RWPE2 (cell line): ENCODE data around the gene IFNA10.
"Not testable (repeated sequence)": the region's sequence is repeated elsewhere in the genome, so short reads cannot be mapped to it uniquely, and the experiment has no call there.

Experiments used
- ATAC-seq: fragments of 200-7000 bp; cut with Tn5 transposase; 3 replicates; pipeline ENCODE4 v1.9.1; 2021; ENCODE audit warnings: low read depth
- DNase-seq: peaks from one replicate; pipeline ENCODE4 v3.0.0-alpha.2; 2020; ENCODE audit warnings: low spot score
- H3K27ac ChIP-seq: fragments of 450-650 bp; 2 replicates; pipeline ENCODE4 v1.5.1; 2017; ENCODE audit warnings: mild to moderate bottlenecking; ENCODE audit not compliant: poor library complexity, severe bottlenecking
- H3K27me3 ChIP-seq: fragments of 250-450 bp; sonication (Bioruptor Pico); 2 replicates; pipeline ENCODE4 v1.5.1; 2021; ENCODE audit warnings: mild to moderate bottlenecking, moderate library complexity; ENCODE audit not compliant: insufficient read depth, poor library complexity, severe bottlenecking
- H3K36me3 ChIP-seq: fragments of 250-450 bp; sonication (Bioruptor Pico); 2 replicates; pipeline ENCODE4 v1.5.1; 2020; ENCODE audit warnings: low read depth, mild to moderate bottlenecking, moderate library complexity
- H3K4me1 ChIP-seq: fragments of 250-450 bp; sonication (Bioruptor Pico); 2 replicates; pipeline ENCODE4 v1.5.1; 2021; ENCODE audit warnings: mild to moderate bottlenecking, moderate library complexity; ENCODE audit not compliant: insufficient read depth, poor library complexity, severe bottlenecking
- H3K4me3 ChIP-seq: fragments of 250-450 bp; sonication (Bioruptor Pico); 2 replicates; pipeline ENCODE4 v1.5.1; 2021; ENCODE audit warnings: mild to moderate bottlenecking, moderate library complexity; ENCODE audit not compliant: severe bottlenecking
- H3K9me3 ChIP-seq: fragments of 250-450 bp; sonication (Bioruptor Pico); 2 replicates; pipeline ENCODE4 v1.5.1; 2021; ENCODE audit warnings: mild to moderate bottlenecking, moderate library complexity; ENCODE audit not compliant: severe bottlenecking
- TF ChIP-seq, protein P1 (sequence below): fragments of 450-650 bp; IDR thresholded peaks from one replicate; pipeline ENCODE4 v1.5.1; 2017; ENCODE audit warnings: mild to moderate bottlenecking, moderate library complexity; ENCODE audit not compliant: poor library complexity, severe bottlenecking

The IFNA10 gene

DNA sequence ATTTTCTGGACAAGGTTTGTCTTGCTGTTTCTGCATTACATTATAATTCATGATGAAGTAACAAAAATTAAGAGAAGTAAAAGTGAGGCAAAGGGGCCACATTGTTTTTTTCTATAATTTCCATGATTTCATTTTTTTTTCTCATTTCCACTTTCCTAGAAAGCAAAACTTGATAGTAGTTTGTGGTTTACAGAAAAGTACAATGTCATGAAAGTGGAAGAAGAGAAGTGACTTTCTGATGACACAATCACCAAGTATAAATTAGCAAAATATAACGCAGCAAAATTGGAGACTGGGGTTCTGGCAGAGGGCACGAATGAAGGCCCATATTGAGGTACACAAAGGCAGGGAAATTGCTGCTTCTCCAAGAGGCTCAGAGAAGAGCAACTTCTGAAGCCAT lies 37.9 kb upstream of the IFNA10 start:
- peaks cover 30% of the 10 kb centered on the region for H3K27me3 ChIP-seq
- no peak for DNase-seq
- no peak overlapping the region for H3K27ac ChIP-seq
- TF ChIP-seq, protein P1, sequence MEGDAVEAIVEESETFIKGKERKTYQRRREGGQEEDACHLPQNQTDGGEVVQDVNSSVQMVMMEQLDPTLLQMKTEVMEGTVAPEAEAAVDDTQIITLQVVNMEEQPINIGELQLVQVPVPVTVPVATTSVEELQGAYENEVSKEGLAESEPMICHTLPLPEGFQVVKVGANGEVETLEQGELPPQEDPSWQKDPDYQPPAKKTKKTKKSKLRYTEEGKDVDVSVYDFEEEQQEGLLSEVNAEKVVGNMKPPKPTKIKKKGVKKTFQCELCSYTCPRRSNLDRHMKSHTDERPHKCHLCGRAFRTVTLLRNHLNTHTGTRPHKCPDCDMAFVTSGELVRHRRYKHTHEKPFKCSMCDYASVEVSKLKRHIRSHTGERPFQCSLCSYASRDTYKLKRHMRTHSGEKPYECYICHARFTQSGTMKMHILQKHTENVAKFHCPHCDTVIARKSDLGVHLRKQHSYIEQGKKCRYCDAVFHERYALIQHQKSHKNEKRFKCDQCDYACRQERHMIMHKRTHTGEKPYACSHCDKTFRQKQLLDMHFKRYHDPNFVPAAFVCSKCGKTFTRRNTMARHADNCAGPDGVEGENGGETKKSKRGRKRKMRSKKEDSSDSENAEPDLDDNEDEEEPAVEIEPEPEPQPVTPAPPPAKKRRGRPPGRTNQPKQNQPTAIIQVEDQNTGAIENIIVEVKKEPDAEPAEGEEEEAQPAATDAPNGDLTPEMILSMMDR = no peak
- no peak for ATAC-seq
- no peaks in the 10 kb centered on the region for H3K9me3 ChIP-seq
- H3K4me1 ChIP-seq = no peaks in the 10 kb centered on the region
- H3K36me3 ChIP-seq = no peaks in the 10 kb centered on the region
- H3K4me3 ChIP-seq = no peak overlapping the region

DNA sequence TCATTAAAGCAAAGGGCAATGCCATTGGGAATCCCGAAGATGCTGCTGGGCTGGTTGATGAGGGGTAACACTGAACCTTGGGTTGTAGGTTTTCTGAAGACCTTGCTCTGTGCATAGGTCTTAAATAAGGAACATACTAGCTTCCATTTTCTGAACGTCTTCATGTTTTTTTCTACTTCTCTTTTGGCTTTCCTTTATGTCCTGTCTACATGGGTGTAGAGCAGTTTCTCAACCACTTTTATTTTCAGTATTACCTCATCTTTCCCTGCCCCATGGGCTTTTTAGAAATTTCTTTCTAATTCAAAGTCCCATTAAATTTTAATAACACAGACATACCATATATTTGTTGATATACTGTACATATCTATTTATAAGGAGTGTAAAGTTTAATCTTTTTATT lies 33.0 kb upstream of the IFNA10 start, which contains the start of gene IFNA14:
Gene IFNA14 (minus strand): TSS at position 95 of the 400 bp plus-strand sequence. CDS start 70 bp downstream, at position 25.
- Histone ChIP-seq H3K4me3 (no peak within 1 kb of the TSS), H3K4me1 (no peaks in the 10 kb centered on the region), H3K9me3 (no peaks in the 10 kb centered on the region), H3K27me3 (peaks cover 21% of the 10 kb centered on the region), H3K27ac (no peak within 1 kb of the TSS), H3K36me3 (no peaks in the 10 kb centered on the region)
- TF ChIP-seq, protein P1 = no peak
- ATAC-seq = no peak
- DNase-seq = no peak

DNA sequence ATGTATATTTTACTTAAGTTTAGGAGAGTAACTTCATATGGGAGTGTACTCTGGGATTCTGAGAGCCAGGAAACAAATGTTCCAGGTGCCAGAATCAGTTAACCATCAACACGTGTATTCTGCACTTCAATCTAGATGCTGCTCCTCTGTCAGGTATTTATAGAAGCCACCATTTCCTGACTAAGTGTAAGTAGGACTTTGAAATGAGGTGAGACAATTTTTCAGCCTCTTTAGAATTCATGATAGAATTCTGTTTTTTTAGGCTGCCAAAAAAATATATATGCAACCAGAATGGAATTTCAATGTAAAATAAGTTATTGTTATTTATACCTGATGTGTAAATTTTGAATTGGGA lies 29.4 kb upstream of the IFNA10 start:
- DNase-seq, H3K27ac ChIP-seq, H3K36me3 ChIP-seq, H3K4me1 ChIP-seq, H3K4me3 ChIP-seq, ATAC-seq, H3K9me3 ChIP-seq, H3K27me3 ChIP-seq: not testable (repeated sequence)

DNA sequence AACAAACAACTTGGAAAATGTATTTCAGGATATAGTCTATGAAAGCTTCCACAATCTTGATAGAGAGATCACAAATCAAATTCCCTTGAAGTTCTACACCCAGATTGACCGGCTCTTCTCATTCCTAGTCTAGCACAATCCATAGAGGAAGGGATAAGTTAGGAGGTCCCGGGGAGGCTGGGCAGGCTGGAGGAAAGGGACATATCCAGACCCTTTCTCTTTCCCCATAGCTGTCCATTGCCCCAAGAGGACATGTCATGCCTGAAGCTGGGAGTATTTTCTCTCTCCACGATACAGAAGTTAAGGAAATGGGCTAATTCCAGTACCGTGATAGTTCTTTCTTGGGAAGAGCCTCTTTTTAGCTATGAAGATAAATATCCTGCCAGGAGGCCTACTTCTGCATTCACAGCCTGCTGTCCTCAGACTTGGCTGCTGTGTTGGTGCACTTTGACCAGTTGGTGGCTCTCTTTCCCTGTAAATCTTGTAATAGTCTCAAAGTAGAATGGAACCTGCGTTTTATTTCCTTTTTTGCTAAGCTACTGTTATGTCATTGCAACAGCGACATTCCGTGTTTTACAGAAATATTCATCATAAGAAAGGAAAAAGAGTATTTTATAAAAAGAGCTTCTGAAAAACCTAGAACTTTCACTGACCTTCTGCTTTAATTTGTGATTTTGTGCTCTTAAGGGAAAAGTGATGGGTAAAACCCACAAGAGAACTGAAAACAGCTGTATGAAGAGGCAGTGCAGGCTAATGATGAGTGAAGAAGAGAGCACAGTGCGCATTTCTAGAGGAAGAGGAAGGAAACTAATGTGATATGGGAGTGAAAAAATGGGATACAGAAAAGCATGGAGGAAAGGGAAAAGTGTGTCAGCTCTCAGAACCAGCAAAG lies 28.8 kb upstream of the IFNA10 start:
- not testable (repeated sequence) for DNase-seq, H3K27ac ChIP-seq, H3K36me3 ChIP-seq, H3K4me3 ChIP-seq, H3K4me1 ChIP-seq, H3K9me3 ChIP-seq, H3K27me3 ChIP-seq
- TF ChIP-seq, protein P1 = peak; percentile 64
- ATAC-seq = peak; percentile 78

DNA sequence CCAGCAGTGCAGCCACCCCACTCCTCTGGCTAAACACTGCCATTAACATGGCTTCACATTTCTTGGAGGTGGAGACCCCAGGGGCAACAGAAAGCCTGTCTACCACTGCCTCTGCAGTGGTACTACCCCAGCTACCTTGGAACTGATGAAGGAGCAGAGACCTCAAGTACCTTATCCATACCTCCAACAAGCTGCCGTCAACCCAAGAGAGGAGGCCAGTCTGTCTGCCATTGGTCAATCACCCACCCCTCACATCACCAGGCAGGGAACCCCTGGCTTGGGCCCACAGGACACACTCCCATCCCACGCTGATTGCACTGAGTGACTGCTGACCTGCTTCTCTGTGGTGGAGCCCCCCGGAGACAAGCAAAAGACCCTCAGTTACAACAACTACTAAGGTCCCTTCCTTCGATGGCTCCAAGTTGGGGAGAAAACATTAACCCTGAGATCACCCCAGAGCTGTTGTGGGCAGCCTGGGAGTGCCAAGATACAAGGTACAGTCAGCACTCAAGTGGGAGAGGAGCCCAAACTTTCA lies 27.3 kb upstream of the IFNA10 start:
- DNase-seq (no peak), ATAC-seq (no peak)
- no peak overlapping the region for H3K27ac ChIP-seq
- no peaks in the 10 kb centered on the region for H3K9me3 ChIP-seq
- H3K36me3 ChIP-seq = no peaks in the 10 kb centered on the region
- TF ChIP-seq, protein P1 = no peak
- peaks cover 7% of the 10 kb centered on the region for H3K27me3 ChIP-seq
- H3K4me3 ChIP-seq = no peak overlapping the region
- H3K4me1 ChIP-seq = no peaks in the 10 kb centered on the region
